Limb (tissue), 2 donors: ENCODE data around the gene GPR31.
A peak's percentile ranks its signal among the peaks of the same experiment; 100 is the strongest.
"Not testable (repeated sequence)": the region's sequence is repeated elsewhere in the genome, so short reads cannot be mapped to it uniquely, and the experiment has no call there.

ENCODE experiments used
- DNase-seq, 2 donors: peaks; one replicate each; pipeline ENCODE4 v3.0.0-alpha.2; 2016; ENCODE audit errors: extremely low spot score in 2 of 2

GPR31 gene

DNA sequence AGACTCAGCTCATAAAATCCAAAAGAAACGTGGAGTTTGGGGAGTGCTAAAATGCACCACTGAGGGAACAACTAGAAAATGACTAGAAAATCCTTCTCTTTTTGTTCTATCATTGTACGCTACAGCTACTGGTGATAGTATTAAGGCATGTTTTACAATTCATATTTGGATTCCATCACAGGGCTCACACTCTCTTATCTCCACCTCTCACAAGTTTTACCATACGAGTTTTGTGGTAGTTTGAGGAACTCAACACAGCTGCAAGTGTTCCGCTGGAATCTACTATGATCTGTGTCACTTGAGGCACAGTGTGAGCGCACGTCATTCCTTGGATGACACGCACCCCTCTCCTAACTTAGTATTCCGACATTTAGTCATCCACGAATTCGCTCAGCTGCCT is 9.9 kb upstream of the GPR31 start:
- DNase-seq: not testable (repeated sequence)

- no peak for DNase-seq
These were observed 8.2 kb upstream of the GPR31 start for GRCh38 chr6:167165858-167166471.

DNA sequence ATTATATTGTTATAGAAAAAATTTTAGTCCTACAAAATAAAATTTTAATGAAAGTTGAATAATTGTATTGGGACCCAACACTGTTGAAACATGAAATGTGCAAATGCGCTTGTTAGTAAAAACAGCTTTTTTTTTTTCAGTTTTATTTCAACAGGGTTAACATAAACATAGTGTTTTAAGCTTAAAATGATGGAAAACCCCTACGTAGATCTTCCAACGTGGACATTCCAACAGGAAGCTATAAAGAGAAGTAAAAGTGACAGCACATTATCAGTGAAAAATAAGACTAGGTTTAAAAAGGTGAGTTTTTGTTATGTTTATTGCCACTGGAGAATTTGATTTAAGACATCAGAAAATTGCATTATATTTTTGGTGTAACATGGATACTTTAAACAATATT is 6.5 kb upstream of the GPR31 start:
- DNase-seq: no peak

DNA sequence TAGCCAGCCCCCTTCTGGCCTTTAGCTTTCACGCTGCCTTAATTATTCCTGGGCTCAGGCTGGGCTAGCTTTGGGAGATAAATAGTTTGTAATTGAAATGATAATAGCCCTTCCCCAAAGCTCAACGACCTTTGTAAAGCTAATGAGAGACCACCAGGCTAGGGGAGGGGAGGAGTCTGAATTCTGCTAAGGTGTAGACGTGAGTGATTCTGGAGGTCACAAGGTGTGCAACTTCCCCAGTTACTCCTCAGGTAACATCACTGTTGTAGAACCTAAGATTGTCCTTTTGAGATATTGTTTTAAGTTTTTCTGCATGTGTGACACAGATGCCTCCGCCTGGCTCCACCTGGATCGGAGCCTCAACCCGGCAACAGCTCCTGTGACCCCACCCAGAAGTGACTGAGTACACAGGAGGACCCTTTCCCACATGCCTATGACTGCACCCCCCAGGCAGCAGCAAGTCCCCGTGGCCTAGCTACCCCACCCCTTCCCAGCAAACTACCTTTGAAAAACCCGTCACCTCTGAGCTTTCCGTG is 5.8 kb upstream of the GPR31 start:
- no peak for DNase-seq

- no peak for DNase-seq
These were observed 4.8 kb upstream of the GPR31 start for GRCh38 chr6:167162591-167162990.

DNA sequence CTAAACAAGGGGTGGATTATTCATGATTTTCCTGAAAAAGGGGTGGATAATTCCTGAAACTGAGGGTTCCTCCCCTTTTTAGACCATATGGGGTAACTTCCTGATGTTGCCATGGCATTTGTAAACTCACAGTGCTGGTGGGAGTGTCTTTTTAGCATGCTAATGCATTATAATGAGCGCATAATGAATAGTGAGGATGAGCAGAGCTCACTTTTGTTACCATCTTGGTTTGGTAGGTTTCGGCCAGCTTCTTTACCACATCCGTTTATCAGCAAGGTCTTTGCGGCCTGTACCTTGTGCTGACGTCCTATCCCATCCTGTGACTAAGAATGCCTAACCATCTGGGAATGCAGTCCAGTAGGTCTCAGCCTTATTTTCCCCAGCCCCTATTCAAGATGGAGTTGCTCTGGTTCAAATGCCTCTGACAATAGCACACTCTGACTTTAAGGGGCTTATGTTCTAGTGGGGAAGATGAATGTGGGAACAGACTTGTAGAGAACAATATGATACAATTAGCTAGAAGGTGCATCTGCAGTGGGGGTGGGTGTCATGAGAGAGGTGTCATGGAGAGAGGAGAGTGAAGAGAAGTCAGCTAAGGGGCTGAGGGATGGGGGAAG is 4.2 kb upstream of the GPR31 start:
- DNase-seq: no peak

DNA sequence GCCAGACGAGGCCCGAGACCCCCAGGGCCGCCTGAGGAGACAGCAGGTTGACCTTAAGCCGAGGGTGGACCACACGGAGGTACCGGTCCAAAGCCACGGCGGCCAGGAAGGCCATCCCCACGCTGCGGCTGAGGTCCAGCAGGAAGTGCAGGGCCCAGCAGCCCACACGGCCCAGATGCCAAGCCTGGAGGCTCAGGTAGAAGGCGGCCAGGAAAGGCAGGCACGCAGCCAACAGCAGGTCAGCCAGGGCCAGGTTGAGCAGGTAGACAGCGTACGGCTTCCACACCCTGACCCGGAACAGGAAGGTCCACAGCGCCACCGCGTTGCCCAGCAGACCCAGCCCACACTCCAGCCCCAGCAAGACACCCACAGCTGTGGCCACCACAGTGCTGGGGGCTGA is 366 bp downstream of the GPR31 start:
- DNase-seq: no peak

- DNase-seq: no peak
These were observed 2.9 kb downstream of the GPR31 start for GRCh38 chr6:167154895-167155294.

GRCh38 chr6:167154291-167154690 is 3.5 kb downstream of the GPR31 start:
- no peak for DNase-seq

DNA sequence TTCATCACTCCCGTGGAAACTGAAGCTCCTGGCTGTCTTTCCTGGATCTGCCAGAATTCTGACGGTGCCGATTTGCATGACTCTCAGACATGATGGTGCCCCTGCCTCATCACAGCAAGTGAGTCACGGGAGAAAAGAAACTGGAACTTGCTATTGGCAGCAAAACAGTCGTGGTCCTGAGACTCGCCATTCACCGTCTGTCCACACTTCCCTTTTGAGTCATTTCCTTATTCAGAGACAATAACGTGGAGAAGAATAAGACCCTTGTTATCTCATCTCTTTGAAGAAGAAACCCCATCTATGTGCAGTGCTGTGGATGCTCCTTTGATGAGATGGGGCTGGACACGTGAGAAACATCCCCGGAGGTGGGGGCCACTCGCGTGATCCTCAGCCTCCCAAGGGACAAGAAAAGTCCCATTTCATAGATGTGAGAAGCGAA is 4.2 kb downstream of the GPR31 start:
- no peak for DNase-seq

DNA sequence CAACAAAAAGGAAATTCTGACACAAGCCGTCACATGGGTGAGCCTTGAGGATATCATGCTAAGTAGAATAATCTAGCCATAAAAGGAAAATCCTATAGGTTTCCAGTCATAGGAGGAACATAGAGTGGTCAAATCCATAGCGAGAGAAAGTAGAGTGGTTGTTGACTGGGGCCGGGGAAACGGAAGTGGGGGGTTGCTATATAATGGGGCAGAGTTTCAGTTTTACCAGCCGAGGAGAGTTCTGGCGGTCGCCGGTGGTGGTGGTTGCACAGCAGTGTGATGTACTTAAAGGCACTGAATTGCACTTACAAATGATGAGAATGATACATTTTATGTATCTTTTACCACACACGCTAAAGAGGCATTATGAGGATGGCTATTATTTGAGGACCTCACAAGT is 4.9 kb downstream of the GPR31 start:
- no peak for DNase-seq

DNA sequence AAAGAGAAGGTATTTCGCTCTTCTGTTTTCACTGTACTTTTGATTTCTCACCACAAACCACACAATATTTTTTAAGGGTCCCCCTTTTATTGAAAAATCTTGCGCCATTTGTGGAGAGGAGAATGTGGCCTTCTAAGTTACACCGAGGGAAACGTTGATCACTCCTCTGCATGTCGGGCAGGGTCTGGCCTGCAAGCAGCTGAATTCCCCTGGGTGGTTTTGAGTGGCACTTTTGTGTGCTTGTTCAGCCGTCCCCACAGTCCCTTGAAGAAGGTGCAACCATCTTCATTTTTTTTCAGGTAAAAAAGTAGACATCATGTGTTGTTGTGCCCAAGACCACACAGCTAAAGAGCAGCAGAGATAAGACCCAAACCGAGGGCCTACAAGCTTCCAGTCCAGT is 6.1 kb downstream of the GPR31 start:
- no peak for DNase-seq

DNA sequence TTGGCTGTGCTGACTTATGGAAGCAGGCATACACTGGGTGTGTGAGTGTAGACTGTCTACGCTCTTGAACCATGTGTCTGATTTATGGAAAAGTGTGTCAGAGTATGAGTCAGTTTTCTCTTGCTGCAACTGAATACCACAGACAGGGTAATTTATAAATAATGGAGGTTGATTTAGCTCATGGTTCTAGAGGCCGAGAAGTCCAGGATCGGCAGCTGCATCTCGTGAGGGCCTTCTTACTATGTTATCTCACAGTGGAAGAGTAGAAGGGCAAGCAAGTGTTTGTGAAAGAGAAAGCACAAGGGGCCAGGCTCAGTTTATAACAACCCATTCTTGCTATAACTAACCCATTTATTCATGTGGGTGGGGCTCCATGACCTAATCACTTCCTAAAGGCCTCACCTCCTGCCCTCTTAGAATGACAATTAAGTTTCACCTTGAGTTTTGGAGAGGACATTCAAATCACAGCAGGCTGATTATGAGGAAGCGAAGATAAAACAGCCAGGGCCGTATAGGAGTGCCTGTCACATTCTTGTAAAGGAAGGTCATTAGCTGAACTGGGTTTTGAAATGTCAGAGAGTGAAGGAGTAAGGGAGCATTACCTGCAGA is 6.7 kb downstream of the GPR31 start:
- no peak for DNase-seq

- no peak for DNase-seq
These were observed 8.8 kb downstream of the GPR31 start for GRCh38 chr6:167148997-167149396.

DNA sequence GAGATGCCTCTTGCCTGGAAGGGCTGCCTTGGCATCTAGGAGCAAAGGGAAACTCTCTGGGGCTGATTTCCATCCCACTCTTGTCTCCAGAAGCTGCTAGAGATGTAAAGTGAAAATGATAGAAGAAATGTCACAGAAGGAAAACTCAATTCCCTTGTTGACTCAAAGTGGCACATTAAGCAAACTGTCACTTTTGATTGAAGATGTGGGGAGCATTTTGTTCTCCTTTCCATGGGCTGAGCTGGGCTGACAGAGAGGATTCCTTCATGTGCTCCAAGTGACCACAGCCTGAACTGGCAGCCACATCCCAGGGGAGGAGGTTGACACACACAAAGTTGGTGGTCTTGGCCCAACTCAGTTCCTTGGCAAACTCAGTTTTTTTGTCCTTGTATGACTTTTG is 9.8 kb downstream of the GPR31 start:
- DNase-seq: no peak

DNA sequence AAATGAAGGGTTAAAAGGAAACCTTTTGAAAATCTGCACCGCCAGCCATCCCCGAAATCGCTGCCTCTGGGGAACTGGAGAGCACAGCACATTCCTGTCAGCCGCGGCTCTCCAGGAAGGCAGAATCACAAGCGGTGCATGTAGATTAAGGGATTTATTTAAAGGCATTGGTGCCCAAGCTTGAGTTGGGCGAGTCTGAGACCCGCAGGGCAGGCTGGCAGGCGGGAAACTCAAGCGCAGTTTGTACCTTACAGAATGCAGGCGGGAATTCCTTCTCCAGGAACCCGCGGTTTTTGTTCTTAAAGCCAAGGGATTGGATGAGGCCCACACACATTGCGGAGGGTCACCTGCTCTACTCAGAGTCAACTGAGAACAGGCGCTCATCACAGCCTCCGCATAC is 10.8 kb downstream of the GPR31 start:
- no peak for DNase-seq

GRCh38 chr6:167146135-167146534 is 11.6 kb downstream of the GPR31 start:
- no peak for DNase-seq

GRCh38 chr6:167145461-167145860 is 12.3 kb downstream of the GPR31 start:
- DNase-seq: no peak

GRCh38 chr6:167143041-167143440 is 14.7 kb downstream of the GPR31 start:
- DNase-seq: no peak

- DNase-seq: no peak
These were observed 15.4 kb downstream of the GPR31 start for GRCh38 chr6:167142433-167142761.

DNA sequence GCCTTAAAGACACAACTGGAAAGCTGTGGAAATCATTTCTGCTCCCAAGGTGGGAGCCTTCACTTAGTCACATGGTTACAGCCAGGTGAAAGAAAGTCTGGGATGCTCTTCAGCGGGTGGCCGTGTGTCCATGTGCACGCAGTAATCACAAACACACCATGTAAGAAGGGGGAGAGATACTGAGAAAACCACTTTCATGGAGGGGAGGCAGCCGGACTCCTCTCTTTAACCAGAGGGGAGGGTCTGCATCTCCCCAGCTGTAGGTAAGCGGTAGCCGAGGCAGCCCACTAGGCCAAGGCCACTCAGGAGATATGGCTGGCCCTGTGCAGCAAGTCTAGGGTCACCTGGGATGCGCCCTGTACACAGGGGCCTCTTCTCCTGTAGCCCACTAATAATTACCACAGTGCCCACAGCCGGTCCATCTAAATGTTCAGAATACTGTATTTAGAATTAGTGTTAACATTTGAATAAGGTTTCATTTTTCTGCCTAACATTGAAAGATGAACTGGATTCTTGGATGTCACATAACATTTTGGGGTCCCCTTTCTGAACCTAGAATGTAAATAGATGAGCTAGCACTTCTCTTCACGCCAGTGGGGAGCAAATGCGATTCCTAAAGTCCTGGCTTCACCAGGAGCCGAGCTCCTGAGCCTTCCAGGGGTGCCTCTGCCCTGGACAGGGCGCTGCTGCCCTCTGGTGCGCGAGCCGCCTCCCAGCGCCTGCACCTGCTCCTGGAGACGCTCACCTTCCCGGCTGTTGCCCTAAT is 15.9 kb downstream of the GPR31 start:
- peak; percentile 15 to 71 for DNase-seq
